K562 (cell line): ENCODE measurements around the gene CCL11. TPM values are rescaled to one million over a fixed set of nuclear protein-coding genes. Genes with fewer than 3 reads are reported as not detected.

ENCODE experiments used
- ATAC-seq: fragments of 200-7000 bp; cut with Tn5 transposase; 3 replicates; pipeline ENCODE4 v1.9.1; 2020; ENCODE audit warnings: moderate library complexity
- BruUV-seq: library from RNA; stranded (reverse); fragments of 400-500 nt; replicated peaks from 2 replicates; lab custom pipeline; 2021; lab: Mats Ljungman, UMichigan
- CTCF ChIA-PET: fragments of 300-600 bp; formaldehyde crosslinking; extraction: SDS; loops from one replicate; lab custom pipeline; 2021; ENCODE audit warnings: low intra/inter-chr PET ratio; lab: Yijun Ruan, JAX
- POLR2A ChIA-PET: fragments of 300-600, 350-650 bp; sonication (Branson Sonifier 250); formaldehyde crosslinking; extraction: SDS; loops from one replicate; lab custom pipeline; 2021; ENCODE audit warnings: antibody characterized with exemption, inconsistent platforms; lab: Yijun Ruan, JAX
- DNase-seq, 4 experiments: peaks; one replicate each; pipeline versions ENCODE4 v3.0.0 to v3.0.0-alpha.2; 2011 to 2018; ENCODE audit warnings: low spot score in 3 of 4, mixed read lengths in 3 of 4; ENCODE audit errors: extremely low read depth in 1 of 4
- FAIRE-seq: peaks from 2 replicates; lab custom pipeline; 2011; peaks lifted over from hg19 to GRCh38; lab: Jason Lieb, UNC
- H2AFZ ChIP-seq: 2 replicates; pipeline ENCODE4 v1.6.0; 2011; ENCODE audit warnings: low read depth, low read length, control low read depth, inconsistent platforms
- H3K27ac ChIP-seq: fragments of 200-600 bp; 3 replicates; pipeline ENCODE4 v1.8.0; 2011; ENCODE audit warnings: low read depth, mild to moderate bottlenecking, control low read depth, inconsistent platforms, low read length, moderate library complexity, mixed read lengths; ENCODE audit errors: extremely low read depth
- H3K27me3 ChIP-seq, 2 experiments: fragments of 300-600 bp in 1 of 2; 2 replicates in 1 of 2; 3 replicates in 1 of 2; pipeline versions ENCODE4 v1.6.0 to v1.8.0; 2011; ENCODE audit warnings: inconsistent platforms in 2 of 2, low read length in 2 of 2, mild to moderate bottlenecking in 1 of 2, mixed read lengths in 1 of 2, moderate library complexity in 1 of 2; ENCODE audit not compliant: control insufficient read depth in 2 of 2, insufficient read depth in 2 of 2
- H3K36me3 ChIP-seq: fragments of 300-600 bp; 3 replicates; pipeline ENCODE4 v1.8.0; 2011; ENCODE audit warnings: mild to moderate bottlenecking, low read length, inconsistent platforms; ENCODE audit not compliant: control insufficient read depth, insufficient read depth
- H3K4me1 ChIP-seq, 2 experiments: fragments of 200-600 bp in 1 of 2; replicated peaks in 1 of 2; 2 replicates in 1 of 2; 3 replicates in 1 of 2; pipeline versions ENCODE4 v1.5.1 to v1.8.0; 2011; ENCODE audit warnings: inconsistent platforms in 2 of 2, low read length in 2 of 2, mild to moderate bottlenecking in 1 of 2, mixed read lengths in 1 of 2, moderate library complexity in 1 of 2; ENCODE audit not compliant: control insufficient read depth in 2 of 2, insufficient read depth in 2 of 2
- H3K4me2 ChIP-seq: 2 replicates; pipeline ENCODE4 v1.6.1; 2011; ENCODE audit warnings: low read length, control low read depth, inconsistent platforms, mixed read lengths; ENCODE audit not compliant: insufficient read depth
- H3K4me3 ChIP-seq: fragments of 200-600 bp; sonication (generic), shearing (Covaris generic); 2 replicates; pipeline ENCODE4 v1.5.1; 2016; ENCODE audit warnings: control low read depth, inconsistent platforms
- H3K79me2 ChIP-seq: fragments of 200-600 bp; 3 replicates; pipeline ENCODE4 v1.8.0; 2011; ENCODE audit warnings: low read length, inconsistent platforms; ENCODE audit not compliant: control insufficient read depth, insufficient read depth
- H3K9ac ChIP-seq, 2 experiments: 2 replicates each; pipeline versions ENCODE4 v1.6.0 to v1.6.1; 2011; ENCODE audit warnings: low read depth in 2 of 2, low read length in 2 of 2, control low read depth in 1 of 2, inconsistent platforms in 1 of 2, mild to moderate bottlenecking in 1 of 2, mixed read lengths in 1 of 2; ENCODE audit not compliant: insufficient read depth in 1 of 2
- H3K9me1 ChIP-seq: one replicate; pipeline ENCODE4 v1.6.0; 2011; ENCODE audit warnings: inconsistent platforms, mild to moderate bottlenecking, low read length, moderate library complexity; ENCODE audit not compliant: control insufficient read depth, insufficient read depth
- H3K9me3 ChIP-seq: replicated peaks from 2 replicates; pipeline ENCODE4 v1.5.1; 2011; ENCODE audit warnings: low read depth, low read length, inconsistent platforms; ENCODE audit not compliant: control insufficient read depth, insufficient read depth
- H4K20me1 ChIP-seq: replicated peaks from 2 replicates; pipeline ENCODE4 v1.6.1; 2011; ENCODE audit warnings: low read length, inconsistent platforms, mixed read lengths; ENCODE audit not compliant: control insufficient read depth, insufficient read depth
- AFF4 ChIP-seq: sonication (generic); formaldehyde crosslinking; IDR thresholded peaks from 2 replicates; pipeline ENCODE4 v1.8.0; 2023; ENCODE audit warnings: mild to moderate bottlenecking, missing genetic modification reagents
- ATF6 ChIP-seq: sonication (generic); formaldehyde crosslinking; IDR thresholded peaks from 2 replicates; pipeline ENCODE4 v1.4.0; 2020; ENCODE audit warnings: mild to moderate bottlenecking, missing genetic modification reagents
- KLF6 ChIP-seq: fragments of 250-450 bp; sonication (Bioruptor Pico); IDR thresholded peaks from 2 replicates; pipeline ENCODE4 v1.4.0; 2020; ENCODE audit warnings: mild to moderate bottlenecking, moderate library complexity, borderline replicate concordance
- LARP7 ChIP-seq: fragments of 450-650 bp; IDR thresholded peaks from 2 replicates; pipeline ENCODE4 v1.6.1; 2016
- MYC ChIP-seq, 2 experiments: fragments of 250-450 bp in 1 of 2; sonication (Bioruptor Pico) in 1 of 2; IDR thresholded peaks; 2 replicates each; pipeline versions ENCODE4 v1.5.1 to v1.6.1; 2012 to 2021; ENCODE audit warnings: low read depth in 2 of 2, borderline replicate concordance in 1 of 2, improper control_type of control experiment in 1 of 2, low read length in 1 of 2, mild to moderate bottlenecking in 1 of 2, moderate library complexity in 1 of 2
- ZNF668 ChIP-seq: fragments of 250-450 bp; sonication (Bioruptor Pico); IDR thresholded peaks from 2 replicates; pipeline ENCODE4 v1.8.0; 2022; ENCODE audit warnings: mild to moderate bottlenecking, inconsistent platforms
- WGBS: fragments of 100-300 bp; shearing (Covaris generic); methylation state at CpG from one replicate; pipeline ENCODE4 v1.1.6; 2016; ENCODE audit warnings: low coverage, mixed read lengths; ENCODE audit not compliant: insufficient coverage; ENCODE audit errors: missing lambda C conversion rate; 5-methylcytosine and 5-hydroxymethylcytosine counted together
- in situ Hi-C: fragments of 300-500 bp; cut with MboI; formaldehyde crosslinking; loops from 4 replicates; pipeline ENCODE4 v1.15.0; 2018; ENCODE audit warnings: inconsistent platforms, mixed read lengths
- intact Hi-C: fragments of 100-400 bp; cut with micrococcal nuclease; formaldehyde crosslinking; loops from 2 replicates; pipeline ENCODE4 v1.14.2; 2022
- polyA plus RNA-seq, 8 experiments: library from polyadenylated mRNA; depleted of rRNA in 4 of 8; stranded (reverse) in 5 of 8; unstranded in 3 of 8; fragments of >200 nt; fragmentation: Nextera tagmentation in 2 of 8; fragmentation: Illumina TruSeq in 1 of 8; extraction: Ambion mirVana in 2 of 8; extraction: Trizol in 1 of 8; gene quantifications; 2 replicates each; pipeline versions ENCODE4 v1.2.1 to v1.2.3, GENCODE V29; 2011 to 2014; ENCODE audit warnings: inconsistent platforms in 1 of 8, missing spikeins in 1 of 8
- total RNA-seq, 7 experiments: library from RNA; depleted of rRNA in 6 of 7; stranded (reverse); fragments of >200 nt in 6 of 7; fragmentation: Illumina TruSeq in 2 of 7; extraction: Trizol in 2 of 7; gene quantifications; 2 replicates each; pipeline versions ENCODE4 v1.2.1 to v1.2.3, GENCODE V29; 2011 to 2021; ENCODE audit warnings: low replicate concordance in 1 of 7

CCL11 gene
- total and polyA plus RNA-seq, 9 of the 15 experiments (the other 6 are each of a cell fraction or from before 2014, with no cell fraction given) = not detected

- Histone ChIP-seq H3K27ac (no peak overlapping the region), H3K4me3 (no peak overlapping the region), H3K9me3 (no peaks in the 10 kb centered on the region), H3K9ac (no peak overlapping the region), H3K79me2 (no peaks in the 10 kb centered on the region), H3K27me3 (peaks cover 0 to 3% of the 10 kb centered on the region in 2 experiments; a peak in 3 of 5 replicates), H3K4me1 (peaks cover 7% of the 10 kb centered on the region in 2 experiments; a peak in 3 of 5 replicates), H3K36me3 (no peaks in the 10 kb centered on the region), H3K9me1 (no peaks in the 10 kb centered on the region), H2AFZ (no peak overlapping the region), H4K20me1 (no peaks in the 10 kb centered on the region; the same call in 1 of the 2 replicates), H3K4me2 (no peak overlapping the region)
- intact Hi-C loops = no loop called here
- DNase-seq = no peak
- no peak for ATAC-seq
- WGBS = 4% methylated on average over 6 of the region's 6 CpGs
- no peak for TF ChIP-seq ZNF668 (CRISPR knock-in tag)
- no peak for TF ChIP-seq AFF4
- TF ChIP-seq LARP7 = no peak
- TF ChIP-seq ATF6 (CRISPR knock-in tag) = no peak
- TF ChIP-seq KLF6 (CRISPR knock-in tag) = no peak
- TF ChIP-seq MYC (IDR thresholded peaks at IDR 0.05; ENCODE audit: low read depth, low read length) = no peak
- no peak for TF ChIP-seq MYC (CRISPR knock-in tag; IDR thresholded peaks at IDR 0.05; ENCODE audit: borderline replicate concordance, low read depth)
- FAIRE-seq = no peak
- ChIA-PET POLR2A (no interaction called here), CTCF (no interaction called here)
- BruUV-seq = no TSS peak
- in situ Hi-C loops = no loop called here
Observed at GRCh38 chr17:34248511-34249024, 37.0 kb upstream of the CCL11 start.
